Kidney (tissue), 14 donors: ENCODE measurements around the gene TMEM255B. TPM values are rescaled to one million over a fixed set of nuclear protein-coding genes. Genes with fewer than 3 reads are reported as not detected.
A peak's percentile ranks its signal among the peaks of the same experiment; 100 is the strongest.

Experiments used
- DNase-seq, 5 donors: peaks; one replicate each; pipeline ENCODE4 v3.0.0-alpha.2; 2013 to 2020
- FAIRE-seq: peaks from 2 replicates; lab custom pipeline; 2012; peaks lifted over from hg19 to GRCh38; lab: Jason Lieb, UNC
- H3K27ac ChIP-seq, 2 donors: one replicate each; pipeline ENCODE4 v1.7.0; 2013; ENCODE audit warnings: low read depth in 2 of 2, low read length in 2 of 2, inconsistent platforms in 1 of 2
- H3K27me3 ChIP-seq: one replicate; pipeline ENCODE4 v1.7.1; 2013; ENCODE audit warnings: low read length, inconsistent platforms; ENCODE audit not compliant: control insufficient read depth, insufficient read depth
- H3K36me3 ChIP-seq, 3 donors: one replicate each; pipeline versions ENCODE4 v1.7.0 to v1.7.1; 2013; ENCODE audit warnings: low read length in 3 of 3, control low read depth in 1 of 3, inconsistent platforms in 1 of 3; ENCODE audit not compliant: insufficient read depth in 3 of 3, control insufficient read depth in 2 of 3
- H3K4me1 ChIP-seq, 3 donors: one replicate each; pipeline versions ENCODE4 v1.7.0 to v1.7.1; 2013; ENCODE audit warnings: low read length in 3 of 3, inconsistent platforms in 1 of 3, low read depth in 1 of 3; ENCODE audit not compliant: control insufficient read depth in 2 of 3, insufficient read depth in 2 of 3
- H3K4me3 ChIP-seq, 3 donors: one replicate each; pipeline versions ENCODE4 v1.7.0 to v1.8.1; 2013; ENCODE audit warnings: low read length in 3 of 3, control low read depth in 1 of 3, inconsistent platforms in 1 of 3
- H3K9ac ChIP-seq, 3 donors: one replicate each; pipeline versions ENCODE4 v1.7.0 to v1.7.1; 2013; ENCODE audit warnings: low read length in 3 of 3, control low read depth in 1 of 3, inconsistent platforms in 1 of 3
- H3K9me3 ChIP-seq, 3 donors: one replicate each; pipeline versions ENCODE4 v1.7.0 to v1.7.1; 2013; ENCODE audit warnings: low read length in 3 of 3, control low read depth in 1 of 3, inconsistent platforms in 1 of 3; ENCODE audit not compliant: control insufficient read depth in 2 of 3, insufficient read depth in 1 of 3
- CTCF ChIP-seq: IDR thresholded peaks from 3 replicates; pipeline ENCODE4 v1.5.1; 2012; ENCODE audit warnings: mild to moderate bottlenecking, moderate library complexity, borderline replicate concordance; ENCODE audit not compliant: insufficient read depth; ENCODE audit errors: extremely low read depth
- intact Hi-C: fragments of 100-400 bp; cut with DNase I; formaldehyde crosslinking; loops from one replicate; pipeline ENCODE4 v1.11.1; 2022
- polyA plus RNA-seq: library from polyadenylated mRNA; stranded (reverse); fragments of 350-450 nt; fragmentation: Illumina TruSeq; extraction: RNeasy Lipid Tissue Mini Kit (QIAGEN cat#74804); gene quantifications from one replicate; pipeline ENCODE4 v1.2.3, GENCODE V29; 2014; ENCODE audit warnings: low read depth, low replicate concordance; ENCODE audit not compliant: insufficient read depth
- total RNA-seq: library from RNA; stranded (reverse); fragmentation: NEBNext Ultra II Directional; extraction: Animal tissue kit (Norgen Biotek cat#: 25700); gene quantifications from one replicate; pipeline ENCODE4 v1.2.1, GENCODE V29; 2021
- donor health status: control.
- donor health status: control.
- donor health status: control.
- donor health status: control.
- donor health status: control.
- donor health status: DM: yes; HTN: yes; CAD: no.
- donor health status: Normal renal cell carcinoma (clear cell type).

The TMEM255B gene
- total and polyA plus RNA-seq, 2 donors from 2014 or later: 11.9 to 29.3 TPM

GRCh38 chr13:113791226-113791625, 32.2 kb downstream of the TMEM255B start:
- FAIRE-seq (no peak), DNase-seq (peak in 1 of 5 donors; percentile 20)
- Histone ChIP-seq H3K4me3 (no peak overlapping the region), H3K27ac (no peak overlapping the region), H3K9me3 (no peaks in the 10 kb centered on the region), H3K36me3 (no peaks in the 10 kb centered on the region), H3K4me1 (no peaks in the 10 kb centered on the region), H3K9ac (no peak overlapping the region), H3K27me3 (no peaks in the 10 kb centered on the region)
- TF ChIP-seq CTCF: no peak
- intact Hi-C loops: no loop called here

- TF ChIP-seq CTCF: no peak
- DNase-seq (peak in 1 of 5 donors; percentile 4), FAIRE-seq (no peak)
- H3K9ac ChIP-seq: no peak overlapping the region
- no peaks in the 10 kb centered on the region for H3K4me1 ChIP-seq
- H3K9me3 ChIP-seq: no peaks in the 10 kb centered on the region
- H3K27ac ChIP-seq: no peak overlapping the region
- H3K36me3 ChIP-seq: no peaks in the 10 kb centered on the region
- intact Hi-C loops: no loop called here
- H3K27me3 ChIP-seq: no peaks in the 10 kb centered on the region
- no peak overlapping the region for H3K4me3 ChIP-seq
These were observed 32.7 kb downstream of the TMEM255B start for GRCh38 chr13:113791761-113792160.

GRCh38 chr13:113792236-113792770, 33.3 kb downstream of the TMEM255B start:
- FAIRE-seq: no peak
- Histone ChIP-seq H3K4me1 (no peaks in the 10 kb centered on the region), H3K9ac (no peak overlapping the region), H3K9me3 (no peaks in the 10 kb centered on the region), H3K27ac (no peak overlapping the region), H3K36me3 (no peaks in the 10 kb centered on the region), H3K27me3 (no peaks in the 10 kb centered on the region), H3K4me3 (no peak overlapping the region)
- peak in 1 of 5 donors; percentile 12 for DNase-seq
- TF ChIP-seq CTCF: no peak
- intact Hi-C loops: no loop called here
